Measurements from ENCODE around the gene RSPRY1. TPM values are rescaled to one million over a fixed set of nuclear protein-coding genes. Genes with fewer than 3 reads are reported as not detected.

The RSPRY1 gene
- total and polyA plus RNA-seq, 2 of the 8 experiments (the other 6 are each of a cell fraction or from before 2014, with no cell fraction given), result 11.5 to 32.5 TPM

DNA sequence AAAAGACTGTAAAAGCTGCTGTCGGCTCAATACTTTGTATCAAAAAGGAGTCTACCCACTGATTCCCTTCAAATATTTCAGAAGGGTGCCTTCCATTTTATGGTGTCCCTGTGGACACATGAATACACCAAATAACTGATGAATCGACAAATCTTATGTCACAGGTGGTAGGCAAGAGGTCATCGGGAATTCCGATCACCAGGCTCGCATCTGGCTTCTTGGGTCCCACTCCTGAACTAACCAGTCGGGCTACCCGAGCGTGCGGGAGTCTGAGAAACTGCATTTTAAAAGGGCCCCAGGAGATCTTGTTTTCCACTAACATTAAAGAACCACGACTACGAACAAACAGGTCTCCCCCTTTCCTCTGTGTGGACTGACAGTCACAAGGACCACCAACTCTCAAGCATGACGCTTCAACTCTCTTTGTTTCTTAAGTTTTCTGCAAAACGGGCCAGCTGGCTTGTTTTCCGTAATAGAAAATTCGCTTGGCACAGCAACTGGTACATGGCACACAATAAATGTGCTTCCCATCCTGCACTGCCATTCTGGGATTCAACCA, 1.2 kb upstream of the RSPRY1 start:
- Histone ChIP-seq H3K27ac (ENCODE audit: low read depth, low read length) (peak overlapping the region; percentile 78), H3K9ac (replicated peaks in 1 of 4; ENCODE audit: extremely low read depth in 1 of 4, low read depth in 3 of 4, low read length in 3 of 4) (peak overlapping the region; percentile 73 to 85 (median 80)), H3K18ac (ENCODE audit: extremely low read depth, low read length) (no peak overlapping the region), H4K5ac (ENCODE audit: insufficient read length, low read depth, low read length) (no peak overlapping the region), H3K56ac (replicated peaks; ENCODE audit: insufficient read length, low read depth, low read length) (no peak overlapping the region), H4K91ac (replicated peaks; ENCODE audit: insufficient read length, low read length) (no peak overlapping the region), H3K4me3 (ENCODE audit: extremely low read depth in 1 of 4, insufficient read depth in 2 of 4, low read depth in 3 of 4, low read length in 4 of 4) (peak overlapping the region; percentile 70 to 92 (median 88)), H3K27me3 (replicated peaks in 1 of 4; ENCODE audit: control insufficient read depth in 3 of 4, extremely low read depth in 1 of 4, insufficient read depth in 3 of 4, low read length in 3 of 4) (no peaks in the 10 kb centered on the region), H2AK5ac (ENCODE audit: low read depth, low read length) (peak overlapping the region; percentile 82; the same call in 1 of the 2 replicates), H3K9me3 (ENCODE audit: insufficient read depth in 2 of 2, low read depth in 1 of 2, low read length in 1 of 2) (no peaks in the 10 kb centered on the region), H2BK12ac (ENCODE audit: low read depth, low read length) (no peak overlapping the region), H2BK20ac (ENCODE audit: low read length) (no peak overlapping the region), H2BK15ac (ENCODE audit: low read length) (no peak overlapping the region), H4K20me1 (replicated peaks in 1 of 2; ENCODE audit: control insufficient read depth in 1 of 2, insufficient read depth in 2 of 2, low read length in 2 of 2) (no peaks in the 10 kb centered on the region), H3K4me1 (replicated peaks in 1 of 4; ENCODE audit: control insufficient read depth in 3 of 4, insufficient read depth in 4 of 4, low read length in 3 of 4) (peaks cover 2 to 7% (median 5%) of the 10 kb centered on the region in 4 experiments; a peak in 6 of 7 replicates), H3K23me2 (ENCODE audit: low read depth, low read length) (peaks cover 14% of the 10 kb centered on the region), H3K4me2 (ENCODE audit: insufficient read depth in 1 of 2, low read depth in 2 of 2, low read length in 2 of 2) (peak overlapping the region; percentile 76 to 81), H2AFZ (ENCODE audit: low read length) (no peak overlapping the region), H3K79me1 (ENCODE audit: low read depth, low read length) (peaks cover 18% of the 10 kb centered on the region; the same call in 1 of the 2 replicates), H3K4ac (replicated peaks; ENCODE audit: insufficient read length, low read depth, low read length) (no peak overlapping the region), H3K79me2 (ENCODE audit: control insufficient read depth in 1 of 2, insufficient read depth in 2 of 2, low read length in 2 of 2) (peaks cover 4 to 81% of the 10 kb centered on the region in 2 experiments), H3K23ac (ENCODE audit: insufficient read length) (no peak overlapping the region), H3K14ac (ENCODE audit: insufficient read length) (no peak overlapping the region), H2BK120ac (replicated peaks; ENCODE audit: low read depth, low read length) (no peak overlapping the region), H4K8ac (ENCODE audit: extremely low read depth, insufficient read depth, low read length) (peak overlapping the region; percentile 94), H2BK5ac (ENCODE audit: low read depth, low read length) (peak overlapping the region; percentile 66; the same call in 1 of the 2 replicates), H3K36me3 (ENCODE audit: control insufficient read depth in 2 of 4, insufficient read depth in 4 of 4, low read length in 3 of 4) (no peaks in the 10 kb centered on the region)
- WGBS, 2 experiments (ENCODE audit: extremely low coverage in 1 of 2, insufficient coverage in 1 of 2, insufficient read length in 1 of 2, insufficient replicate concordance in 2 of 2, low coverage in 1 of 2, low lambda C conversion rate in 2 of 2, missing lambda C conversion rate in 1 of 2), result 35% methylated on average over 15 of the region's 15 CpGs; no CpG with 5 or more reads in 1 of the 2 experiments
- CTCF ChIA-PET (ENCODE audit: partially characterized antibody), result interaction anchor here (1.0 kb wide), 1 partner anchor 103 kb away, joined by 4 read pairs; no protein-coding TSS in a partner anchor
- POLR2A ChIA-PET (ENCODE audit: partially characterized antibody), result interaction anchor here (1.0 to 2.4 kb wide), 8 partner anchors 10 to 115 kb away, joined by 3 to 11 read pairs (median 6); partner anchors contain the start of gene ARL2BP
- FAIRE-seq (no peak), DNase-seq (ENCODE audit: low read depth in 1 of 2, low spot score in 2 of 2) (no peak)
- no peak for TF ChIP-seq GTF2F1 (IDR thresholded peaks at IDR 0.05; ENCODE audit: borderline replicate concordance, low read depth, low read length)
- TF ChIP-seq MAFK (IDR thresholded peaks at IDR 0.05; ENCODE audit: low read depth, low read length), result no peak
- no peak for TF ChIP-seq GABPA (IDR thresholded peaks at IDR 0.05; ENCODE audit: borderline replicate concordance, insufficient read depth, low read length)
- no peak for TF ChIP-seq RFX5 (IDR thresholded peaks at IDR 0.05; ENCODE audit: borderline replicate concordance, low read depth, low read length)
- TF ChIP-seq RNF2 (IDR thresholded peaks at IDR 0.05; ENCODE audit: borderline replicate concordance, low read depth, low read length, missing control alignments, poor library complexity, severe bottlenecking), result no peak
- TF ChIP-seq SRF (IDR thresholded peaks at IDR 0.05; ENCODE audit: low read depth, low read length), result no peak
- no peak for TF ChIP-seq CEBPB (IDR thresholded peaks at IDR 0.05; ENCODE audit: low read depth, low read length)
- TF ChIP-seq BCL11A (IDR thresholded peaks at IDR 0.05; ENCODE audit: low read depth in 2 of 2, low read length in 2 of 2), result no peak
- TF ChIP-seq USF2 (IDR thresholded peaks at IDR 0.05; ENCODE audit: low read length), result no peak
- TF ChIP-seq TAF7 (optimal IDR thresholded peaks at IDR 0.05; ENCODE audit: borderline replicate concordance, low read depth, low read length), result no peak
- TF ChIP-seq CBX5 (IDR thresholded peaks at IDR 0.05; ENCODE audit: low read depth, low read length), result no peak

All from H1 (cell line).